Measurements from ENCODE around the gene HSPA4L. TPM values are rescaled to one million over a fixed set of nuclear protein-coding genes. Genes with fewer than 3 reads are reported as not detected.

HSPA4L gene
- total RNA-seq, result 21.0 TPM

DNA sequence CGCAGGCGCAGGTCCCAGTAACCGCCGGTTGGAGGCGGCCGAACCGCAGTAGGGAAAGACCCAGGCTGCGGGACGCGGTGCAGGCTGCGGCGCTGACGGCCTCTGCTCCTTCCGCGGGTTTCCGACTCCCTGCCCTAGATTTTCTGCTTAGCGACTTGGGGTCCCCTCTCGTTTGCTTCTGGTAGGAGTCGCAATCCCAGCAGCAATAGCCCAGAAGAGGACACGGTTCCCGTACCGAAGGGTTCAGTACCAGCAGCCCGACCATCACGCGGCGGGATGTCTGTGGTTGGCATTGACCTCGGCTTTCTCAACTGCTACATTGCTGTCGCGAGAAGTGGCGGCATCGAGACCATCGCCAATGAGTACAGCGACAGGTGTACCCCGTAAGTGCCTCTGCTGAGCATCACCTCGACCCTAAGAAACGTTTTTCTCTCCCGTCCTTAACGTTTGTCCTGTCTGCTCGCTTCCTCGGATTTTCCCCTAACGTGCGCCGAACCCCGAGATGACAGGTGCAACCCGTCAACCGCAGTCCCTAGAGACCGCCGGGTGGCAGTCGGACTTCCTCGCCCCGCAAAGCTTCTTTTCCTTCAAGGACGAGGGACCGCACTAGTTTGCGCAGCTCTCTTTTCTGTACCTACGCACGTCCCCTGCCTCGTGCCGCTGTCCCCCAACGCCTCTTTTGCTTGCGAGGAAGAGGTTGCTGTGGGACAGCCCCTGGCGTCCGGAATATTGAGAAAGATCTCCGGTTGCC lies at the start of gene HSPA4L:
TSS of gene HSPA4L (plus strand) at position 48 of the 751 bp plus-strand sequence. CDS start at position 277, 229 bp downstream.

DNA sequence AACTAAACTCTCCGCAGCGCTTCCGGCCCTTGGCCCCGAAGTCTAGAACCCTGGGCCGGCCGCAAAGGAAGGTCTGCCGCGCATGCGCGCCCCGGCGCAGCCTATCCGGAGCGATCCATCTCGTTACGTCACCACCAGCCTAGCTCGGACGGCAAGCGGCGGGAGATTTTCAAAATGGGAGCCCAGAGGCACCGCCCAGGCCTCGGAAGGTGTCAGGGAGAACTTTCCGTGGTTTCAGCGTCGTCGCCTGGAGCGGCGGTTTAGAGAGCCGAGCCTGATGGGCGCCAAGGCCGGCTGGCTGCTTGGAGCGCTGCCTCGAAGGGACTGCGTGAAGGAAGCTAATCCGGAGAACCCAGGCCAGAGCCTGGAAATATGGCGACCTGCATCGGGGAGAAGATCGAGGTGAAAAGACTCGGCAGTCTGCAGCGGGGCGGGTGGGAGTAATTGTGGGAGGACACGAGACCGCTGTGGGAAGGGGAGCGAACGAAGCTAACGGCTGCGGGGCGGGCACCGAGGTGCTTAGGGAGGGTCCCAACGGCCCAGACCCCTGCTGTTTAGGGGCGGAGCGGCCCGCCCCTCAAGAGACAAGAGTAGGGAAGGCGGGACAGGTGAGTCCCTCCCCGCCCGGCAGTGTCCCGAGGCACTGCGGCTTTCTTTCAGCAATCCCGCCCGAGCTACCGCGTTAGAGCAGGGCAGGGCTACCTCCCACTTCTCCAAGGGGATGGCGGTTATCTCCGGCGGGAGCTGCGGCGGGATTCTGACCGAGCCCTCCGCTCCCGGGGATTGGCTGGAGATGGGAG lies 98.8 kb downstream of the HSPA4L start, which contains the start of gene PLK4:
TSS of gene PLK4 (plus strand) at position 131 of the 800 bp plus-strand sequence. CDS start at position 373, 242 bp downstream.

Other genes with a start within 250 kb of the HSPA4L start
- gene INTU, start 149.4 kb upstream of the HSPA4L start, total RNA-seq, result 34.1 TPM
- gene SLC25A31, start 51.9 kb upstream of the HSPA4L start, total RNA-seq, result 0.23 TPM
- 11.8 TPM for gene PLK4, start 98.6 kb downstream of the HSPA4L start, total RNA-seq
- 43.4 TPM for gene MFSD8, start 182.9 kb downstream of the HSPA4L start, total RNA-seq
- gene ABHD18, start 183.1 kb downstream of the HSPA4L start, total RNA-seq, result 18.7 TPM